DOHH2 (cell line): ENCODE measurements around the gene MRPL12.
A peak's percentile ranks its signal among the peaks of the same experiment; 100 is the strongest.

Experiments
- EZH2phosphoT487 ChIP-seq: fragments of 200-600 bp; sonication (generic); IDR thresholded peaks from 2 replicates; pipeline ENCODE4 v1.6.1; 2017; ENCODE audit warnings: borderline replicate concordance, mild to moderate bottlenecking, antibody characterized with exemption, low read length, moderate library complexity, mixed read lengths
- TF ChIP-seq, protein P1 (sequence below): fragments of 200-600 bp; sonication (generic); IDR thresholded peaks from one replicate; pipeline ENCODE4 v1.5.1; 2014; ENCODE audit warnings: antibody characterized with exemption, mild to moderate bottlenecking, low read depth, low read length; ENCODE audit not compliant: poor library complexity, severe bottlenecking

DNA sequence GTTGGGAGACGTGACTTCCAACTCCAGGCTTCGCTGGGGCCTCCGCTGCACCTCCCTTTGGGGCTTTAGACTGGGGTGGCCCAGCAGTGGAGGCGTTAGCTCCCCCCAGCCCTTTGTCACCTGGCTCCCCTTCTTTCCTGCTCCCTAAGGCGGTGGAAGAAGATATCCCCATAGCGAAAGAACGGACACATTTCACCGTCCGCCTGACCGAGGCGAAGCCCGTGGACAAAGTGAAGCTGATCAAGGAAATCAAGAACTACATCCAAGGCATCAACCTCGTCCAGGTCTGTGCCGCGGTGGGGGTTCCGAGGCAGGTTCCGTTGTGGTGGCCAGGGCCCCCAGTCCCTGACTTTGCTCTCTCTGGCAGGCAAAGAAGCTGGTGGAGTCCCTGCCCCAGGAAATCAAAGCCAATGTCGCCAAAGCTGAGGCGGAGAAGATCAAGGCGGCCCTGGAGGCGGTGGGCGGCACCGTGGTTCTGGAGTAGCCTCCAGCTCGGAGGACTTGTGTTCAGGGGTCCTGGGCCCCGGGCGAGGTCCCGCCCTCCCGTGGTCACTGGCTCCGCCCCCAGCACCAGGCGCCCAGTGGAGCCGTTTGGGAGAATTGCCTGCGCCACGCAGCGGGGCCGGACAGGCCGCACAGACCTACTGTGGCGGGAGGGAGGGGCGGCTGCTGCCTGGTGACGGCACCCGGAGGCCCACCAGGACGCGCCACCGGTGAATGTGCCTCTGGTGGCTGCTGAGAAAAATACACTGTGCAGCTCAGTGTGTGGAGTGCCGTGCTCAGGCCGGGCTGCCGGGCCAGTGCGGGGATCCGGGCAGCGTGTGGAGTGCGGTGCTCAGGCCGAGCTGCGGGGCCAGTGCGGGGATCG is 3.8 kb downstream of the MRPL12 start:
- TF ChIP-seq, protein P1, sequence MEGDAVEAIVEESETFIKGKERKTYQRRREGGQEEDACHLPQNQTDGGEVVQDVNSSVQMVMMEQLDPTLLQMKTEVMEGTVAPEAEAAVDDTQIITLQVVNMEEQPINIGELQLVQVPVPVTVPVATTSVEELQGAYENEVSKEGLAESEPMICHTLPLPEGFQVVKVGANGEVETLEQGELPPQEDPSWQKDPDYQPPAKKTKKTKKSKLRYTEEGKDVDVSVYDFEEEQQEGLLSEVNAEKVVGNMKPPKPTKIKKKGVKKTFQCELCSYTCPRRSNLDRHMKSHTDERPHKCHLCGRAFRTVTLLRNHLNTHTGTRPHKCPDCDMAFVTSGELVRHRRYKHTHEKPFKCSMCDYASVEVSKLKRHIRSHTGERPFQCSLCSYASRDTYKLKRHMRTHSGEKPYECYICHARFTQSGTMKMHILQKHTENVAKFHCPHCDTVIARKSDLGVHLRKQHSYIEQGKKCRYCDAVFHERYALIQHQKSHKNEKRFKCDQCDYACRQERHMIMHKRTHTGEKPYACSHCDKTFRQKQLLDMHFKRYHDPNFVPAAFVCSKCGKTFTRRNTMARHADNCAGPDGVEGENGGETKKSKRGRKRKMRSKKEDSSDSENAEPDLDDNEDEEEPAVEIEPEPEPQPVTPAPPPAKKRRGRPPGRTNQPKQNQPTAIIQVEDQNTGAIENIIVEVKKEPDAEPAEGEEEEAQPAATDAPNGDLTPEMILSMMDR = peak; percentile 14
- no peak for TF ChIP-seq EZH2phosphoT487
